Right cardiac atrium (tissue), 5 donors: ENCODE results near the gene FOLR2. TPM values are rescaled to one million over a fixed set of nuclear protein-coding genes. Genes with fewer than 3 reads are reported as not detected.
A peak's percentile ranks its signal among the peaks of the same experiment; 100 is the strongest.

Experiments used
- ATAC-seq, 2 donors: fragments of 200-7000 bp; cut with Tn5 transposase; one replicate each; pipeline versions ENCODE4 v1.8.0 to v1.9.1; 2020; ENCODE audit warnings: moderate library complexity in 2 of 2, mild to moderate bottlenecking in 1 of 2
- DNase-seq, 3 donors: peaks; one replicate each; pipeline ENCODE4 v3.0.0-alpha.2; 2020
- H3K27ac ChIP-seq: one replicate; pipeline ENCODE4 v1.5.1; 2013; ENCODE audit warnings: mild to moderate bottlenecking, low read length, control low read depth, moderate library complexity
- H3K27me3 ChIP-seq: one replicate; pipeline ENCODE4 v1.6.1; 2013; ENCODE audit not compliant: control insufficient read depth, insufficient read depth
- H3K4me1 ChIP-seq: one replicate; pipeline ENCODE4 v1.6.1; 2013; ENCODE audit warnings: low read length; ENCODE audit not compliant: control insufficient read depth, insufficient read depth
- H3K4me3 ChIP-seq: one replicate; pipeline ENCODE4 v1.5.1; 2013; ENCODE audit warnings: low read length, control low read depth
- H3K9me3 ChIP-seq: one replicate; pipeline ENCODE4 v1.6.1; 2013; ENCODE audit warnings: low read length; ENCODE audit not compliant: control insufficient read depth
- WGBS: extraction: QIAGEN DNeasy Blood & Tissue Kit; methylation state at CpG from one replicate; pipeline ENCODE4 v1.1.7; 2013; 5-methylcytosine and 5-hydroxymethylcytosine counted together
- intact Hi-C, 4 donors: fragments of 100-400 bp; cut with DNase I; formaldehyde crosslinking; loops; one replicate each; pipeline versions ENCODE4 v1.11.0 to v1.14.0; 2022 to 2023
- polyA plus RNA-seq: library from polyadenylated mRNA; stranded (reverse); fragments of 200-250 nt; gene quantifications from one replicate; pipeline ENCODE4 v1.2.3, GENCODE V29; 2013
- total RNA-seq, 4 donors: library from RNA; stranded (reverse); fragmentation: NEBNext Ultra II Directional; extraction: Animal tissue kit (Norgen Biotek cat#: 25700); gene quantifications; one replicate each; pipeline ENCODE4 v1.2.1, GENCODE V29; 2021
- donor health status: healthy with polysubstance abuse.
- donor health status: DM: no; HTN: yes; CAD: no.
- donor health status: DM: no; HTN: no; CAD: no.
- donor health status: DM: no; HTN: yes; CAD: no; lungs with severe emphysema.
- donor health status: DM: yes; HTN: yes; CAD: no.

Gene FOLR2
- total and polyA plus RNA-seq, 5 donors: 11.9 to 41.2 (median 37.1) TPM

- 80% methylated on average over 22 of the region's 22 CpGs for WGBS
- intact Hi-C loops: no loop called here
- Histone ChIP-seq H3K4me1 (peaks cover 9% of the 10 kb centered on the region), H3K27me3 (no peaks in the 10 kb centered on the region), H3K27ac (no peak overlapping the region), H3K4me3 (no peak overlapping the region), H3K9me3 (no peaks in the 10 kb centered on the region)
- no peak for DNase-seq
- no peak for ATAC-seq
Observed at GRCh38 chr11:72237112-72237931, 20.7 kb downstream of the FOLR2 start.

DNA sequence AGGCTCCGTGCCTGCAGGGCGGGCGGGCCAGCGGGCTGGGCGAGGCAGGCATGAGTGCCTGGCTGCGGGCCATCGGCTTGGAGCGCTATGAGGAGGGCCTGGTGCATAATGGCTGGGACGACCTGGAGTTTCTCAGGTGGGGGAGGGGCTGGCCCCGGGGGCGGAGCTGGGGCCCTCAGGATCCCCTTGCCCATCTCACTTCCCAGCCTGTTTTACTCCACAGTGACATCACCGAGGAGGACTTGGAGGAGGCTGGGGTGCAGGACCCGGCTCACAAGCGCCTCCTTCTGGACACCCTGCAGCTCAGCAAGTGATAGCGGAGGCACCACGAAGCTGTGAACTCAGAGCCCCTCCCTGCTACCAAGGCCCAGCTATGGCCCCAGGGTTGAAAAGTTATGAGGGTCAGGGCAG, 21.5 kb downstream of the FOLR2 start:
- Histone ChIP-seq H3K27ac (no peak overlapping the region), H3K4me3 (no peak overlapping the region), H3K9me3 (no peaks in the 10 kb centered on the region), H3K27me3 (no peaks in the 10 kb centered on the region), H3K4me1 (peaks cover 9% of the 10 kb centered on the region)
- intact Hi-C loops: no loop called here
- WGBS: 47% methylated on average over 16 of the region's 16 CpGs
- ATAC-seq: peak; percentile 12 to 32
- peak; percentile 51 to 79 (median 77) for DNase-seq

- WGBS: 67% methylated on average over 28 of the region's 28 CpGs
- H3K9me3 ChIP-seq: no peaks in the 10 kb centered on the region
- H3K4me1 ChIP-seq: peaks cover 9% of the 10 kb centered on the region
- DNase-seq (peak in 2 of 3 donors; percentile 21 to 66), ATAC-seq (peak in 1 of 2 donors; percentile 0)
- H3K4me3 ChIP-seq: no peak overlapping the region
- no peaks in the 10 kb centered on the region for H3K27me3 ChIP-seq
- intact Hi-C loops: no loop called here
- no peak overlapping the region for H3K27ac ChIP-seq
Observed at GRCh38 chr11:72238492-72239312, 22.1 kb downstream of the FOLR2 start.

DNA sequence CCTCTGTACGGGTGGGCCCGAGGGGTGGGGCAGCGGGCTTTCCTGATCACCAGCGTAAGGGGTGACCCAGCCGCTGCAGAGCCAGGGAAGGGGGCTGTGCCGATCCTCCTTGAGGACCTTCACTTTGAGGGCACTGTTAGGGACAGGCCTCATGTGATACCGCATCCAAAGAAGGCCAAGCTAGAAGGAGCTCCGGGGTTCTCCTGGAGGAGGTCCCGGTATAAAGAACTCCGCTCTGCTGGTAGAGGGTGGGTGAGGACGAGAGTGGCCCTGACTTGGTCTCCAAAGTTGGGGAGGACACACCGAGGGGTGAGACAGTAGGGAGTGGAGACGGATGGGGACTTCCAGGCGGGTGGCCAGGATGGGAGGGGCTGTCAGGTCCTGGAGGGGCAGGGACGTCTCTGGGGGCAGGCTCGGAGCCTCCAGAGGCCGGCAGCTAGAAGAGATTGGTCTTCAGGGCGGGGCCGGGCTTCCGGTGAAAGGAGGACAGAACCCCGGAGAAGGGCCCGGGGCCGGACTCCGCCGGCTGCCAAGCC, 22.8 kb downstream of the FOLR2 start:
- intact Hi-C loops: no loop called here
- H3K4me1 ChIP-seq: peaks cover 9% of the 10 kb centered on the region
- peak; percentile 77 to 91 (median 89) for DNase-seq
- H3K27me3 ChIP-seq: no peaks in the 10 kb centered on the region
- H3K9me3 ChIP-seq: no peaks in the 10 kb centered on the region
- peak overlapping the region; percentile 44 for H3K4me3 ChIP-seq
- 10% methylated on average over 25 of the region's 25 CpGs for WGBS
- no peak overlapping the region for H3K27ac ChIP-seq
- peak; percentile 47 to 50 for ATAC-seq

DNA sequence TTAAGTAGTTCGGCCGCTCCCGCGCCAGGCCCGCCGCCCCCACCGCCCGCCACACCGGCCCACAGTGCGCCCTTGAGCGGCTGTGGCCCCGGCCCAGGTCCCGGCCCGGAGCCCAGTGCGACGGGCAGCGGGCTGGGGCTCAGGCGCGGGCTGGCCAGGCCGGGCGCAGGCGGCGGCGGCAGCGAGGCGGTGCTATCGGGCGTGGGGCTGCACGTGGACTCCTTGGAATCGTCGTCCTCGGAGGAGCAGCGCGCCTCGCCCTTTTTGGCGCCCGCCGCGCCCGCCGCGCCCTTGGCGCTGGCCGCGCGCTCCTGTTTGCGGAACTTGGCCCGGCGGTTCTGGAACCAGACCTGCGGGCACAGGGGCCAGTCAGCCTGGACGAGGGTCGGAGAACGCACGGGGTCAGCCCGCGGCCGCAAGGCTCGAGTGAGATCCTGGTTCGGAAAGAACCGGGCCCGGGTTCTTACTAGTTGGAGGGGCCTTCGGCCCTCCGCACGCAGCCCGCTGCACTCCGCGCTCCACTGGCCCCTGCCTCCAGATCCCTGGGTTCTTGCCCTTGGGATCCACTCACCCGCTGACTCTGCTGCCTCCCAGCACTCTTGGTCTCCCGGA, 23.4 kb downstream of the FOLR2 start:
- DNase-seq (peak; percentile 73 to 91 (median 89)), ATAC-seq (peak; percentile 64 to 65)
- intact Hi-C loops: no loop called here
- WGBS: 2% methylated on average over 69 of the region's 69 CpGs
- no peak overlapping the region for H3K27ac ChIP-seq
- peaks cover 9% of the 10 kb centered on the region for H3K4me1 ChIP-seq
- H3K27me3 ChIP-seq: no peaks in the 10 kb centered on the region
- peak overlapping the region; percentile 44 for H3K4me3 ChIP-seq
- no peaks in the 10 kb centered on the region for H3K9me3 ChIP-seq

DNA sequence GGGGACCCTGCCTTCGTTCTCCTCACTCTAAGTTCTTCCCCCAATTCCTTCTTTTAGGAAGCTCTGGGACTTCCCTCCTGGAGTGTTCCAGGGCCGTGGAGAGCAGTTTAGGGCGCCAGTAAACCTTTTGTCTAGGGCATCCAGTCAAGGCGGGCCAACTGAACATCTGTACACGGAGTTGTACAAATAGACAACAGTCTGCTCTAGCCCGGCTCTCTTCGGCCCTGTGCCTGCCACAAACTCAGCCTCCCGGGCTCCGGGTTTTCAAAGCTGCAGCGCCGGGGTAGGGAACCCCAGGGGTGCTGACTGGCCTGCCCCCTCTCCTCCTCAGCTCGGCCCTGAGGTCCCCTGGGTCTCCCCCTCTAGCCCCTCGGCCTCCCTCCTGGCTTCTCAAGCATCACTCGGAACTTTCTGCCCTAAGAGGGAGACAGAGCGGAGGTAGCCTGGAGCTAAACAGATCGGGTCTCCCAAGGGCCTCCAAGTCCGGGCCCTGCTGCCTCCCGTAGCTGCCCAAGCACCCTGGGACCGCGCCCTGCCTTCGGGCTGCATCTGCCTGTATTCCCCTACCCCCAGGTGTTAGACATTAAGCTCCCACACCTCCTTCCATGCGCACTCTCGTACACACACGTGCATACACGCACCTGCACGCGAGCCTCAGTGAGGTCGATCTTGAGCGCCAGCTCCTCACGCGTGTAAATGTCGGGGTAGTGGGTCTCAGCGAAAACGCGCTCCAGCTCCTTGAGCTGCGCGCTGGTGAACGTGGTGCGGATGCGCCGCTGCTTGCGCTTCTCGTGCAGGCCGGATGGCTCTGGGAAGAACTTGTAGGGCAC, 24.1 kb downstream of the FOLR2 start:
- ATAC-seq (peak; percentile 2 to 3), DNase-seq (peak in 1 of 3 donors; percentile 33)
- H3K4me3 ChIP-seq: peak overlapping the region; percentile 44
- intact Hi-C loops: no loop called here
- no peaks in the 10 kb centered on the region for H3K27me3 ChIP-seq
- 15% methylated on average over 44 of the region's 44 CpGs for WGBS
- no peaks in the 10 kb centered on the region for H3K9me3 ChIP-seq
- H3K4me1 ChIP-seq: peaks cover 9% of the 10 kb centered on the region
- no peak overlapping the region for H3K27ac ChIP-seq

DNA sequence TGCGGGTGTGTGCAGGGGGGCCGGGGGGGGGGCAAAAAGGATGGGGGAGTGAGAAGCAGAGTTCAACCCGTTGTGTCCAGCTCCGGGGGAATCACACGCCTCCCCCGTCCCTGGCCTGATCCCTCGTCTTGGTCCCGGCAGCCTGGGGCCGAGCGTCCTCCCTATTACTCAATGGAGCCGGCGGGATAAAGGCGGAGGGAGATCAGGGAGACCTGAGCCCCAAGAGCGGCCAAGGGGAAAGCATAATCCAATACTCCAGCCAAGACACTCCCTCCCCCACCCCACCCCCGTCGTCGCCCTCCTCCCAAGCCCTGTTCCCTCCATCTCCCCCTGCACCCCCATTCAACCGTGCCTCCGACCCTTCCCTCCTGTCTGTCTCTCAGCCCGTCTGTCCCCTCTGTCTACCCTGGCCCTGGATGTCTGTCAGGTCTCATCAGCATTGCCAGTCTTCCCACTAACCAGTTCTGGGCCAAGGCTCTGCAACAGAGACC, 24.7 kb downstream of the FOLR2 start:
- ATAC-seq (no peak), DNase-seq (no peak)
- Histone ChIP-seq H3K4me1 (peaks cover 9% of the 10 kb centered on the region), H3K27me3 (no peaks in the 10 kb centered on the region), H3K4me3 (no peak overlapping the region), H3K27ac (no peak overlapping the region), H3K9me3 (no peaks in the 10 kb centered on the region)
- intact Hi-C loops: no loop called here
- 27% methylated on average over 20 of the region's 20 CpGs for WGBS

DNA sequence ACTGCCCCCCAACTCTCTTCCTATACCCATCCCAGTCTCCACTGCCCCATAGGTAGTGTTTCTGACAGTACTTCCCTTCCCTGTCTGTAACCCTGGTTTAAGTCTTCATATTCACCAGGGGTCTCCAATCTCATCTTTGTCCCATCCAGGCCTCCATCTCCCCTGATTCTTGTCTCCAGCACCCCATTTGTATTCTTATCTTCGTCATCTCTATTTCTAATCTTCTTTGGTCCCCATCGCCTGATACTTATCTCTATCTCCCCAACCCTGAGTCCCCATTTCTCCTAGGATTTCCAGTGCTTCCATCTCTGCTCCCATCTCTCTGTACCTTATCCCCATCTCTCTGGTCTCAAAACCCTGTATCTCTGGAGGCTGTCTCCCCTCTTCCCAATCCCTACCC, 25.5 kb downstream of the FOLR2 start:
- ATAC-seq (no peak), DNase-seq (no peak)
- 97% methylated on average over 2 of the region's 2 CpGs for WGBS
- Histone ChIP-seq H3K27me3 (no peaks in the 10 kb centered on the region), H3K4me3 (no peak overlapping the region), H3K9me3 (no peaks in the 10 kb centered on the region), H3K4me1 (peaks cover 9% of the 10 kb centered on the region), H3K27ac (no peak overlapping the region)
- intact Hi-C loops: no loop called here

- 22% methylated on average over 58 of the region's 58 CpGs for WGBS
- ATAC-seq: no peak
- H3K27me3 ChIP-seq: no peaks in the 10 kb centered on the region
Observed at GRCh38 chr11:72243173-72244059, 26.8 kb downstream of the FOLR2 start.

More at GRCh38 chr11:72243173-72244059, 26.8 kb downstream of the FOLR2 start:
- DNase-seq: no peak
- intact Hi-C loops: no loop called here
- Histone ChIP-seq H3K27ac (no peak overlapping the region), H3K4me1 (peaks cover 8% of the 10 kb centered on the region), H3K4me3 (peak overlapping the region; percentile 33), H3K9me3 (no peaks in the 10 kb centered on the region)
